Amniotic stem cell (primary cell): Measurements from ENCODE around the gene PPP4R2.

Experiments used
- DNase-seq: peaks from one replicate; lab custom pipeline; 2025; lab: John Stamatoyannopoulos, UW

PPP4R2 gene, protein sequence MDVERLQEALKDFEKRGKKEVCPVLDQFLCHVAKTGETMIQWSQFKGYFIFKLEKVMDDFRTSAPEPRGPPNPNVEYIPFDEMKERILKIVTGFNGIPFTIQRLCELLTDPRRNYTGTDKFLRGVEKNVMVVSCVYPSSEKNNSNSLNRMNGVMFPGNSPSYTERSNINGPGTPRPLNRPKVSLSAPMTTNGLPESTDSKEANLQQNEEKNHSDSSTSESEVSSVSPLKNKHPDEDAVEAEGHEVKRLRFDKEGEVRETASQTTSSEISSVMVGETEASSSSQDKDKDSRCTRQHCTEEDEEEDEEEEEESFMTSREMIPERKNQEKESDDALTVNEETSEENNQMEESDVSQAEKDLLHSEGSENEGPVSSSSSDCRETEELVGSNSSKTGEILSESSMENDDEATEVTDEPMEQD

DNA sequence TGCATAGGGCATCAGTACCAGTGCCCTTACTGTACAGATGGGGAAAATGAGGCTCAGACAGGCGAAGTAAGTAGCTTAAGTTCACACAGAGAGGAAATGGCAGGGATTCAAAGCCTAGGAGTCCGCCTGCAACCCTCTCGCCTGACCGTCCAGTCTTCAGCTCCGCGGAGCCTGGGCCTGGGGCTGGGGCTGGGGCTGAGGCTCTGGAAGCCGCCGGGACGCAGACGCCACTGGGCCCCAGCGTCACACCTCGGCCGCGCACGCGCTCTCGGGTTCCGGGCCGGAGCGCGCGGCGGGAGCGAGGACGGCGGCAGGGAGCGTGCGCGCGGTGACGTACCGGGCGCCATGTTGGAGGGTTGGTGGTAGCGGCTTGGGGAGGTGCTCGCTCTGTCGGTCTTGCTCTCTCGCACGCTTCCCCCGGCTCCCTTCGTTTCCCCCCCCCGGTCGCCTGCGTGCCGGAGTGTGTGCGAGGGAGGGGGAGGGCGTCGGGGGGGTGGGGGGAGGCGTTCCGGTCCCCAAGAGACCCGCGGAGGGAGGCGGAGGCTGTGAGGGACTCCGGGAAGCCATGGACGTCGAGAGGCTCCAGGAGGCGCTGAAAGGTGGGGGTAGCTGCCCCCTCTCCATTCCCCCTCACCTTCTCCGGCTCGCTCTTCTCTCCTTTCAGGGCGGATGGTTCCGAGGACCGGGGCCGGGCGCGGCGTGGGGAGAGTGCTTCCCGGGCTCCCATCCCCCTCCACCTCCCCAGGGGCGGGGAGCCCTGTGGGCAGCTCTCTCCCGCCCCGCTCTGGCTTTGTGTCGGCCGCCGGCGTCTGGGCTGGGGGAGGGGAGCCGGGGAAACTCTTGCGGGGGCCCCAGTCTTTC is at the start of gene PPP4R2:
TSS of gene PPP4R2 (plus strand) at position 339 of the 861 bp plus-strand sequence. CDS start at position 566, 227 bp downstream.
- peak; percentile 72 for DNase-seq

DNA sequence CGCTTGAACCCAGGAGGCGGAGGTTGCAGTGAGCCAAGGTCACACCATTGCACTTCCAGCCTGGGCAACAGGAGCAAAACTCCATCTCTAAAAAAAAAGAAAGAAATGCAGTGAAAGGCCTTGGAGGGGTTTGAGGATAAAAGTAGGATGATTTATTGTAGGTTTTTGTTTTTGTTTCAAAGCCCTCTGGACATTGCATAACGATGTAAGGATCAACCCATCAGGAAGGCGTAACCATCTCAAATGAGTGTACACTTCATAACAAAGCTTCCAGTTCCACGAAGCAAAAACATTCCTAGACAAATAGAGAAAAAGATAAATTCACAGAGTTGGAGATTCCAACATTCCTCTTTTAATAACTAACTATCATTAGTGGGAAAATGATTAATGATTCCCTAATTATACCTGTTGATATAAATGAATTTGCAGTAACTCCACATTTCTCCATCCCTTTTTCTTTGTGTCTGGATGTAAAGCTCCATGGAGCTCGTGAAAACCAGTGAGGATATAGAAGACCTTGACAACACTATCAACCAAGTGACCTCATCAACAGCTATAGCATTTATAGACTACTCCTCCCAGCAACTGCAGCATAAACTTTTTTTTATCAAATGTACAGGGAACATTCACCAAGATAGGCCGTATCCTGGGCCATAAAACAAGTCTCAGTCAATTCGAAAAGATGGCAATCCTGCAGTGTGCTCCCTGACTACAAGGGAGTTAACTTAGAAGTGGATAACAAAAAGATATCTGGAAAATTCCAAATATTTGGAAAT is 48.7 kb upstream of the PPP4R2 start:
- DNase-seq, result no peak

DNA sequence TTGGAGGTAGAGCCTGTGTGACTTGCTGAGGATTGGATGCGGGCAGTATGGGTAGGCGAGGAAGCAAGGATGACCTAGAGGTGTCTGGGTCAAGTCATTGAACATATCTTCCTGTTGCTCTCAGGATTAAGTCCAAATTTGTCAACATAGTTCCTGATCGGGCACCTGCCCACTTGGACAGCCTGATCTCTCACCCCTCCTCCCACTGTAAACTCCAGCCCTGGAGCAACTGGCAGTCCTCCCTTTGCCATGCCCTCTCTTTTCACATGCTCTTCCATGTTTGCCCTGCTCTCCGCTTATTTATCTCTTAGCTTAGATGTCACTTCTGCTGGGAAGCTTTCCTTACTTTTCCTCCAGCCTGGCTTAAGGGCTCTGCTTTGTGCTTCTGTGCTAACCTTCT is 47.6 kb upstream of the PPP4R2 start:
- no peak for DNase-seq

DNA sequence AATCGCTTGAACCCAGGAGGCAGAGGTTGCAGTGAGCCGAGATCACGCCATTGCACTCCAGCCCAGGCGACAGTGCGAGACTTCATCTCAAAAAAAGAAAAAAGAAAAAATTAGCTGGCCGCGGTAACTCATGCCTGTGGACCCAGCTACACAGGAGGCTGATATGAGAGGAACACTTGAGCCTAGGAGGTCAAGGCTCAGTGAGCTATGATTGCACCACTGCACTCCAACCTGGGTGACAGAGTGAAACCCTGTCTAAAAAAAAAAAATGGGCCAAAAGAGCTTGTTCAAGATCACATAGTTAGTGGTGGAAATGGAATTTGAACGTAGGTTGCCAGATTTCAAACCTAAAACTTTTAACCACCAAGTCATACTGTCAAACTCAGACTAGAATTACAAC is 46.2 kb upstream of the PPP4R2 start:
- DNase-seq, result no peak

DNA sequence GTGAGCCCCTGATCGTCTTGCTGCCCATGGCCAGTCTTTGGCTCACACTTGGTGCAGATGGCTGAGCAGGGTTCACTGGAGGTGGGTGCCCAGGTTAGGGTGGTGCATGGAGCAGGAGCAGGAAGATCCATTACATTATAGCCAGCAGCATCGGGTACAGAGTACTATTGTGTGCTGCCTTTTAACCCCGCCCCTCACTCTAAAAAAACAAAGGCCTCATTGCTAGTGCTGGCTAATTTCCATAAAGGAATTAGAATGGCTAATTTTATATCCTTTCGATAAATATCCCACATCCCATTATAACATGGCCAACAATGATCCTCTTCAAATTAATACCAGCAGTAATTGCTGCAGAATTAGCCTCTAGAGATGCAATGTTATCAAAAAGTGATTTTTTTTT is 45.8 kb upstream of the PPP4R2 start:
- no peak for DNase-seq

DNA sequence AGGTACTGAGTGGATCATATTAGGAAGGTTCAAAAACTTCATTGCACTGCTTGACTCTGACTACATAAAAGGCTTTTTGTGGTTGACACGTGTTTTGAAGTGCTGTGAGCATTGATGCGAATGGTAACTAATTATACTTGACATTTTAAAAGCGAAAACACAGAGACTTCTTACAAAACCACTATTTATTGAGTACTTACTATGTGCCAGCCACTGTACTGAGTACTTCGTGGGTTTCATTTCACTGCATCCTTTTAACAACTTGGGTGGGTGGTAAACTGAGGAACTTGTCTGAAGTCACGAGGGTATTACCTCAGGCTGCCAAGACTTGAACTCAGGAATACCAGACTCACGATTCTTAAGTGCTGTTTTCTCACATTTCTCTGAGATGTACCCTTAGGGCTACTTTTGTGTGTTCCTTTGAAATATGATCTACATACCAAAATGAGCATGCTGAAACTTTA is 45.3 kb upstream of the PPP4R2 start:
- no peak for DNase-seq

DNA sequence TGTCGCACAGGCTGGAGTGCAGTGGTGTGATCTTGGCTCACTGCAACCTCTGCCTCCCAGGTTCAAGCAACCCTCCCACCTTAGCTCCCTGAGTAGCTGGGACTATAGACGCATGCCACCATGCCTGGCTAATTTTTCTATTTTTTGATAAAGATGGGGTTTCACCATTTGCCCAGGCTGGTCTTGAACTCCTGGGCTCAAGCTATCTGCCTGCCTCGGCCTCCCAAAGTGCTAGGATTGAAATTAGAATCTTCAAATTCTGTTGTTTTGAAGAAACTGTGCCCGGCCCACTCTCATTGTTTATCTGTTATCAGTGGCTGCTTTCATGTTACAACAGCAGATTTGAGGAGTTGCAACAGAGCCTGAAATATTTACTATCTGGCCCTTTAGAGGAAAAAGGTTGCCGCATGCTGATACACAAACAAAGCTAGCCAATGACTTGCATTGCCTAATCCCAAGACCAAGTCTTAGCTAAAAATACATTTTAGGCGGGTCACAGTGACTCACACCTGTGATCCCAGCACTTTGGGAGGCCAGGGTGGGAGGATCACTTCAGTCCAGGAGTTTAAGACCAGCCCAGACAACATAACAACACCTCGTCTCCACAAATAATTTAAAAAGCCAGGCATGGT is 43.2 kb upstream of the PPP4R2 start:
- no peak for DNase-seq

DNA sequence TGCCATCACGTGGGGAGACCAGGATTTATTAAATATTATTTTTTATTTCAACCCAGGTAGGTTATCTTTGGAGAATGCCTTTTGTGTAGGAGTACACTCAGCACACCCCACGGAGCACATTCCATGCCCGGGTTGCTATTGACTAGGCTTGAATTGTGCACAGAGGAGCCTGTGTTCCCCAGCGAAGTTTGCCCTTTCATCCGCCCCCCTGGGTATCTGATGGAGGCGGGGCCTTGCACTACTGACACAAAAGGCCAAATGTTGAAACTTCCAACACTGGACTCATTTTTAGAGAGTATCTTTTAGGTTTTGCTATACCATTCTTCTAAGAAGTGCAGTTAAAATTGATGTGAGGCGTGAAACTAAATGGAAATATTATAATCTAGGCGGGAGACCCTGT is 39.3 kb upstream of the PPP4R2 start:
- DNase-seq, result no peak

DNA sequence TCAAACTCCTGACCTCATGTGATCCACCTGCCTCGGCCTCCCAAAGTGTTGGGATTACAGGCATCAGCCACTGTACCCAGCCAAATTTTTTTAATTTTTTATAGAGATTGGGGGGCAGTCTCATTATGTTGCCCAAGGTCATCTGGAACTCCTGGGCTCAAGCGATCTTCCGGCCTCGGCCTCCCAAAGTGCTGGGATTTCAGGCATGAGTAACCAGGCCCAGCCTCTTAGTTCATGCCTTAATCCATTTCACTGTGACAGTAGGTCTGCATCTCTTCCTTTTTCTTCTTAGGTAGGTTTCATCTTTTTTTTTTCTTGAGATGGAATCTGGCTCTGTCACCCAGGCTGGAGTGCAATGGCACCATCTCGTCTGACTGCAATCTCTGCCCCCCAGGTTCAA is 37.3 kb upstream of the PPP4R2 start:
- no peak for DNase-seq

DNA sequence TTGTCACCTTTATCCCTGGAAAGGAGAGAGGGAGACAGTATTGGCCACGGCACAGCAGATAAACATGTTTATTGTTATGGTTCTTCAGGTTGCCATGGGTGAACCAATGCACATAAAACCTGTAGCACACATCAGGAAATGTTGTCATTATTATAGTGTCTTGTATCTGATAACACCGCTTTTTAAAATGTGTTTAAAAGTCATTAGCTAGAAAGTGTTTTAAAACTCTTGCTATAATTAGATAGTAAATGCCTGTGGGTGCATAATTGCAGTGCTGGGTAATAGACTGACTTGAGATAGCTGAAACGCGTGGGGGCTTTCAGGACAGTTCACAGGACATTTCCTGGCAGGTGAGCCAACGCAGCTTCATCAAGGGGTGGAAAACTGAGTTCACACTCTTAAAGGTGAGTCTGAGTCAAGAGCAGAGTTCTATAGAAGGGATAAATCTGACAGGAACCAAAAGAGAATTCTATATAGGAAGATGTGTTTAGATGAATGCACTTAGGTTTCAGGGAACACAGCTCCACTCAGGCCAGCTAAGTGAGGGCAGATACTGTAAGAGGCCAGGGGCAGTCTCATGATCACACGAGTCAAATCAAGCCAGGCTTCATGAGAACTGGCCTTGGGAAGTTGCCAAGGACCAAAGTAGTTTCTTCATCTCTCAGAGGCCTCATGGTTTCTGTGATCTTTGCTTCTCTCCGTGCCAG is 35.6 kb upstream of the PPP4R2 start:
- no peak for DNase-seq

DNA sequence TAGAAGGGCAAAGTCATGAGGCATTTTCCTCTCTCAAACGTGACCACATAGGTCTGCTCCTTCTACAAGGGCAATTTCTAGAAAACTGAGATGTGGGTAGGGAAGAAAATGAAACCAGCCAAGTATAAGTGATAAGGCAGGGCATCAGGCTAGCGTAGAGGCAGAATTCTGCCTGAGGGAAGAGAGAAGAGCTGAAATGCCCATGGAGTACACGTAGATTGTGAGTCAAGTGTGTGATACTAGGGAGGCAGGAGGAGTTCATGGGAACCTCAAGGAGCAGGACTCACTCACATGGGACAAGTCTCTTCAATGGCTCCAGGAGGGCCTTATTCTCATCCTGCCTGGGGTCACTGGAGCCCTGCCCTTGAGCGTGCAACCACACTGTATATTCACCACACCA is 34.9 kb upstream of the PPP4R2 start:
- DNase-seq, result no peak

DNA sequence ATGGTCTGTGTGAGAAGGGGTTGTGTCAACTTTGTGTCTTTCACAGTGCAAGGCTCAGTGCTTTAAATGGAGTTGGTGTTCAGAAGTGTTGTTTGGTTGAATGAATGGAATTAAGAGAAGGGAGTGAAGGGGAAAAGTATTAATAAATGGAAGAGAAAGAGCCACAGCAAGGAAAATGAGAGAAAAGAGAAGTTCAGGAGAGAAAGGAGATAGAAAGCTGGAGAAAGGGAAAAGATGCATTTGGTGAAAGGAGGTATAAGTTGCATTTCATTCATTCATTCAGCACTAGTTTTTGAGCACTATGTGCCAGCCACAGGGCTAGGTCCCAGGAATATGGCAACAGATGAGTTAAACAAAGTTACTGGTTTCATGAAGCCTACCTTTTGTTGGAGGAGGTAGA is 34.3 kb upstream of the PPP4R2 start:
- DNase-seq, result no peak

DNA sequence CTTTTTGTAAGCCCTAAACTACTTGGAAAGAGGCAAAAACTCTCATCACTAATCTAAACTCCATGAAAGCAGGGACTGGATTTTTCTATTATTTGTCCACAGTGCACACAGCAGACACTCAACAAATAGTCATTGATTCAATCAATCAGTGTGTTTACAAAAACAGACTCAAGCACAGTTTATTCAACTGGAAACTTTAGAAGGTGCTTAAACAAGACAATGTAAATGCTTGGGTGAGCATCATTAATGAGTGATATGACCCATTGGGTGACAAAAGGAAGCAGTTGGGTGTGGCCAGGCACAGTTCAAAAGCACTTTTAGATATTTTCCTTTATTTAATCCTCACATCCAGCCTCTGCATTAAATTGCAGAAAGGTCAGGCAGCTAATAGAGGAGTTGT is 32.0 kb upstream of the PPP4R2 start:
- no peak for DNase-seq

DNA sequence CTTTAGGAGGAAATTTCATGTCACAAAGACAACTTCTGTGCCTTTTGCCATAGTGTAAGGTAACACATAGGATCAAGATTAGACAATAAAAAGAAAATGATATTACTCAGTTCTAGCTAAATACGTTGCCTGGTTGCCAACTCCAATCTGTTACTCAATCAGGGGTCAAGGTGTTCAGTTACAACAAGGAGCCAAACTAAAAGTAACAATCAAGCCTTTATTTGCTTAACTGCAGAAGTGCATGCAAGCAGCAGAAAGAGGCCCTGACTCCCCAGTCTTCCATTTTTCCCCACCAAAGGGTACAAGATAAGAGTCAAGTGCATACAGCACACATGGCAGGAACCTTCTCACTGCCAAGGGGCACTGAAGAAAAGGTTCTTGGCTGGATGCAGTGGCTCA is 28.3 kb upstream of the PPP4R2 start:
- no peak for DNase-seq

DNA sequence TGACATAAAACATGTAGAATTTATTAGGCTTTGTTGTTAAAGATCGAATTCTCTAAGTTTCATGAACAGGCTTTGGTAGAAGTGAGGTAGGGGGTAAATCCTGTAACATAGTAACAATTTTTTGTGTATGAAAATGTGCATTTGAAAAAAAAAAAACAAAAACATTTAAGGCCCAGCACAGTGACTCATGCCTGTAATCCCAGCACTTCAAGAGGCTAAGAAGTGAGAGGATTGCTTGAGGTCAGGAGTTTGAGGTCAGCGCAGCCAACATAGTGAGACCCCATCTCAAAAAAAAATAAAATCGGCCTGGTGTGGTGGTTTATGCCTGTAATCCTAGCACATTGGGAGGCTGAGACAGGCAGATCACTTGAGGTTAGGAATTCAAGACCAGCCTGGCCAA is 26.8 kb upstream of the PPP4R2 start:
- DNase-seq, result no peak

DNA sequence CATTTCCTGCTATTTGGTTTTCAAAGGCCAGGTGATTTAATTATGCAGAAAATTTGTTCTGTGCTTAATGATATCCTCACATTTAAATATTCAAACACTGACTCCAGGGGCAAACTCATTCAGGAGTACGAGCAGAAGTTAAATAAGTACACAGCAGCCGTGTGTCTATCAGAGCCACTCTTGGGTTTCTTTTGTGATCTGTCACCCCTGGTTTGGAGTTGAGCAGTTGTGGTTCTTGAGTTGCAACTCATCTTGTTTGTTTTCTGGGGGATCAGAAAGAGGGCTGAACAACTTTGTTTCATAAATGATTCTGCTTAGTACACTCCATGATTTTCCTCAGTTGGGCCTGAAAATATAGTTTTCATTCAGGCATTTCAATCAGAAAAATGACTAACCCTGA is 25.7 kb upstream of the PPP4R2 start:
- DNase-seq, result no peak

DNA sequence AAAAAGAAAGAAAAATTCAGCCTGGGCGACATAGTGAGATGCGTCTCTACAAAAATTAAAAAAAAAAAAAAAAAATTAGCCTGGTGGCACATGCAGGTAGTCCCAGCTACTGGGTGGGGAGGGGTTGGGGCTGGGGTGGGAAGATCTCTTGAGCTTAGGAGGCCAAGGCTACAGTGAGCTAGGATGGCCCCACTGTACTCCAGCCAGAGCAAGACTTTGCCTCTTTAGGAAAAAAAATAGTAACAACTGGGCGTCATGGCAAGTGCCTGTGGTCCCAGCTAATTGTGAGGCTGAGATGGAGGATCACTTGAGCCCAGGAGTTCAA is 23.9 kb upstream of the PPP4R2 start:
- no peak for DNase-seq

DNA sequence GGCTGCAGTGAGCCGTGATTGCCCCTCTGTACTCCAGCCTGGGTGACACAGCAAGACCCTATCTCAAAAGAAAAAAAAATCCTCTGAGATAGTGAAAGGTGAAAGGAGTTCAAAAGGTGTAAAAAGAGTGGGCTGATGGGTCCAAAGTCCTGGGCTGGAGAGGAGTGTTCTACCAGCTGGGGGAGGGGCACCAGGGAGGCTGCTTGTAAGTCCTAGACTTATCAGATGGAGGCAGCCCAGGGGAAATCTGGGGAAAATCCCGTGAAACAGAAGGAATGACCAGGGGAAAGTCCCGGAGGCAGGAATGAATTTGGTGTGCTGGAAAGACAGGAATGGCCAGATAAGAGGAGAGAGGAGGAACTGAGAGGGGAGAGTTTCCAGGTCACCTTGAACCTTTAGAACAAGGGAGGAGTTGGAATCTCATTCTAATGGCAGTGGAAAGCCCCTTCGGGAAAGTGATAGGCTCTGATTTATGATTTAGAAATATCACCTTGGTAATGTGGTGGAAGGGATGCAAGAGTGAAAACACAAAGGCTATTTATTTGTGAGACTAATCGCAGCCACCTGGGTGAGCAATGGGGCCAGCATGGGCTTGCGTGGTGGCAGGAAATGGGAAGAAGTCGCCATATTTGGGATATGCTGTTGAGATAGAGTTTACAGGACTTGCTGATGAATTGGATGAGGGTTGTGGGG is 23.4 kb upstream of the PPP4R2 start:
- DNase-seq, result no peak

DNA sequence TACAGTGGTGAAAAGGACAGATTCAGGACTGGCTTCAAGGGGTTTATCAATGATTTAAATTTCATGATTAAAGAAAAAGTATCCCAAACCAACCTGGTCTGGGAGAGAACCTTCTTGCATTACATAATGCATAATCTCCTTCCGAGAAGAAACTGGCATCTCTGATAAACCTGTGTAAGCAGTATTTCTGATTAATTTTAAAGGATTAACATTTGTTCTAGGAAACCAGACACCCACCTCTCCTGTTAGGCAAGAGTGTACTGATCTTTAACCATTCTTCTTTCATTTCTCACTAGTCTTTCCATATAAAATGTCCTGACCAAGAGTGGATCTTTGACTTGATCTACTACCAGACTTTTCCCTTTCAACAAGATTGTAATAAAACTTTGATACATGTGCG is 22.8 kb upstream of the PPP4R2 start:
- no peak for DNase-seq

DNA sequence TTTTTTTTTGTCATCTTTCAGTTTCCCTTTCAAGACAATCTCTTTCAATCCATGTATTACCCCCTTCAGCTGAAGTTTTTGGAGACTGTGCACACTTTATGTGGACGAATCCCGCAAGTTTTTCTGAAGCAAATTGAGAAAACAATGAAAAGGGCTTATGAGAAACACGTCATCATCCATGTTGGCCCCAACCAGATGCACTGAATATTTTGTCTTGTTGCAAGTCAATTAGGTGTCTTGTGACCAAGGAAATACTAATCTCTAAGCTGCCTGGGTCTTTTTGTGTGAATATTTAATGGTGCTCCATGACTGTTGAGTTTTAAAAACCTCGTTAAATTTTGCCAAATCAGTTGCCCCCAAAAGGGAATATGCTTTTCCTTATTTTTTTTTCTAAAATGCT is 21.7 kb upstream of the PPP4R2 start:
- DNase-seq, result no peak

DNA sequence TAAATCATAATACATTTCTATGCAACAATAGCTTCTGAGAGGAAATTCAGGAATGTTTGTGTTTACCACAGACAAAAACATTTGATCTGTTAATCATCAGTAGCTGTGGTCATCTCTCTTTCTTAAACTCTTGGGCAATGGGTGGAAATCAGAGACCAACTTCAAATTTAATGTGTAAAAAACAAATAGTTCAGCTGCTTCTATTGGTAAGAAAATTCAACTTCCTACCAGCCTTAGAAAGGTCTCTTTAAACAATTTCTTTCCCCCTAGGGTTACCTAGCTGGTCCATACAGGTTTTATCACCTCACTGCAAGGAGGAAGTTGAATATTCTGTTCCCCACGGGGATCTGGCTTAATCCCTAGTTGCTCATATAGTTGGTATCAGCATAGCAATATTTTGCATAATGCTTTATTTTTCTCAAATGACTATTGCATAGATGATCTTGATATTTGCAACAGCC is 20.3 kb upstream of the PPP4R2 start:
- no peak for DNase-seq
